Measurements from ENCODE around the gene ST6GALNAC4. TPM values are rescaled to one million over a fixed set of nuclear protein-coding genes. Genes with fewer than 3 reads are reported as not detected.

ST6GALNAC4 gene
- polyA plus RNA-seq, 1 of the 3 experiments (the other 2 are of a cell fraction) = 30.2 TPM

DNA sequence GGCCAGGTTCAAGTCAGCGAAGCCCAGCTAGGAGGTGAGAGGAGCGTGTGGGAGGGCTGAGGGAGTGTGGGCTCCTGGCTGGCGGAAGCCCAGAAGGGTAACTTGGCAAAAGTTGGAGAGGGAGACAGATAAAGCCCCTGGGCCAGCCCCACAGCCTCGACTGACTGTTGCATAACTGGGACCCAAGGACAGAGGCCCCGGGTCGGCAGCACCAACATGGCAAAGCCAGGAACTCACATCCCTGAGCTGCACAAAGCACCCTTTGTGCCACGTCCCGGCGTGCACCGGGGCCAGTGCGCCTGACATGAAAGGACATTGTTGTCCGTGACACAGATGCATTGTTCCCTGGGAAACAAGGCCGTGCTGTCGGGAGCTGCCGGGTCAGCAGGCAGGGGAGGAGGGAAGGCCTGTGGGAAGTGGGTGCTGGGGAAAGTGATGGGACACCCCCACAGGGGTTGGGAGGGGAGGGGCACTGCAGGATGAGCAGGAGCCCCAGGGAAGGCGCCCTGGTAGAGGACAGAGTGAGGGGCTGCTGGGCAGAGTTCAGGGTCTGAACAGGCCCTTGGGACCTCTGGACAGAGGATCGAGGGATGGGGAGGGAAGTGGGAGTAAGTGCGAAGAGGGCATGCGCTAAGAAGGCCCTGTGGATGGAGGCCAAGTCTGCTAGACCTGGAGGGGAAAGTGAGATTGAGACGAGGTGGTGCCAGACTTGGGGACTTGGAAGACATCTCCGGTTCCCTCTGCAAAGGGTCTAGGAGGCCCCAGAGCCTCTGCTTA lies 33.9 kb upstream of the ST6GALNAC4 start:
- WGBS (ENCODE audit: low lambda C conversion rate) = 95% methylated on average over 15 of the region's 21 CpGs
- no peaks in the 10 kb centered on the region for H3F3A ChIP-seq (replicated peaks; ENCODE audit: insufficient read depth)
- CTCF ChIA-PET = interaction anchor here (1.0 to 9.9 kb wide), 5 partner anchors 14 to 167 kb away, joined by 3 to 125 read pairs (median 4); no protein-coding TSS in a partner anchor
- no peak overlapping the region for H2AFZ ChIP-seq (ENCODE audit: low read depth)
- no peak for DNase-seq
- POLR2A ChIA-PET = no interaction called here
- no peak for TF ChIP-seq MXI1 (IDR thresholded peaks at IDR 0.05; ENCODE audit: low read depth, low read length)
- TF ChIP-seq ELF1 (IDR thresholded peaks at IDR 0.05) = no peak
- TF ChIP-seq GABPA (IDR thresholded peaks at IDR 0.05; ENCODE audit: low read depth) = no peak
- no peak for TF ChIP-seq GATA2 (CRISPR knock-in tag; IDR thresholded peaks at IDR 0.05)
- TF ChIP-seq YY1 (IDR thresholded peaks at IDR 0.05; ENCODE audit: low read depth) = no peak
- TF ChIP-seq TEAD4 (IDR thresholded peaks at IDR 0.05; ENCODE audit: borderline replicate concordance, insufficient read depth) = no peak
- no peak for TF ChIP-seq TAF1 (IDR thresholded peaks at IDR 0.05; ENCODE audit: borderline replicate concordance, low read depth, low read length)
- TF ChIP-seq RXRA (IDR thresholded peaks at IDR 0.05; ENCODE audit: borderline replicate concordance, low read depth) = no peak
- TF ChIP-seq, protein P1, sequence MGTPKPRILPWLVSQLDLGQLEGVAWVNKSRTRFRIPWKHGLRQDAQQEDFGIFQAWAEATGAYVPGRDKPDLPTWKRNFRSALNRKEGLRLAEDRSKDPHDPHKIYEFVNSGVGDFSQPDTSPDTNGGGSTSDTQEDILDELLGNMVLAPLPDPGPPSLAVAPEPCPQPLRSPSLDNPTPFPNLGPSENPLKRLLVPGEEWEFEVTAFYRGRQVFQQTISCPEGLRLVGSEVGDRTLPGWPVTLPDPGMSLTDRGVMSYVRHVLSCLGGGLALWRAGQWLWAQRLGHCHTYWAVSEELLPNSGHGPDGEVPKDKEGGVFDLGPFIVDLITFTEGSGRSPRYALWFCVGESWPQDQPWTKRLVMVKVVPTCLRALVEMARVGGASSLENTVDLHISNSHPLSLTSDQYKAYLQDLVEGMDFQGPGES (IDR thresholded peaks at IDR 0.05; ENCODE audit: low read depth, low read length) = no peak
- no peaks in the 10 kb centered on the region for H3K27me3 ChIP-seq (ENCODE audit: insufficient read depth)
- no peak overlapping the region for H3K9ac ChIP-seq
- H3K4me2 ChIP-seq = no peak overlapping the region
- H3K36me3 ChIP-seq (replicated peaks in 1 of 2; ENCODE audit: control insufficient read depth in 1 of 2, insufficient read depth in 2 of 2, low read length in 1 of 2) = peaks cover 0 to 7% of the 10 kb centered on the region in 2 experiments
- peak overlapping the region in 1 of 2 experiments; percentile 78; a peak in 2 of 4 replicates for H3K27ac ChIP-seq (ENCODE audit: low read depth in 2 of 2, low read length in 1 of 2)
- no peaks in the 10 kb centered on the region for H3K9me2 ChIP-seq
- no peak overlapping the region for H3K4me3 ChIP-seq (ENCODE audit: low read depth in 2 of 2, low read length in 1 of 2)
- peaks cover 35% of the 10 kb centered on the region; the same call in 1 of the 2 replicates for H3K79me2 ChIP-seq (ENCODE audit: insufficient read depth)
- peaks cover 37% of the 10 kb centered on the region for H4K20me1 ChIP-seq (ENCODE audit: insufficient read depth)
- H3K9me3 ChIP-seq = no peaks in the 10 kb centered on the region
- H3K4me1 ChIP-seq (ENCODE audit: control insufficient read depth in 1 of 2, insufficient read depth in 2 of 2, low read depth in 1 of 2, low read length in 1 of 2) = peaks cover 0 to 73% of the 10 kb centered on the region in 2 experiments; a peak in 2 of 4 replicates

DNA sequence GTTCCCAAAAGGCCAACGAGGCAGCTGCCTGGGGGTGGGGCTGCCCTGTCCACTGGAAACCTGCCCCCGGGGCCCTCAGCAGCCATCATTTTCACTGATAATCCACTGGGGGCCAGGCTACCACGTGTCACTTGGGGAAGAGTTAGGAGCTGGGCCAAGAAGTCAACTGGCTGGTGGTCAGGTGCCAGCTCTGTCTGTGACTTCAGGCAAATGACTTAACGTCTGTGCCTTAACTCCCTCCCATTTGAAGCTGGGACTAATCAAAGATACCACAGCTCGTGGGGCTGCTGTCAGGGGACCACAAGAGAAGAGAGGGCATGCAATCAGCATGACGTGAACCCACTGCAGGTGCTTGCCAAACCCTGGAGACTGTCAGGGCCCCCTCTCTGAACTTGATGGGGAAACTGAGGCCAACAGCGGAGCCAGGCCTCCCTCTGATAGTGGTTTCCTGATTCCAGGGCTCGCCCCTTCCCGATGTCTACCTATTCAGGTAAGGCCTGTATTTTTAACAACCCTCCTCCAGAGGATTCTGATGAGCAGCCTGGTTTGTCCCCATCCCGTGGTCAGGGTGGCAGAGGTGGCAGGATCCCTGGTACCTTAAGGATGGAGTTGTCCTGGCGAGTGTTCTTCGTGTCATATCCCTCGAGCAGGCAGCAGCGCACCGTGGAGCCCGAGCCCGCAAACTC lies 33.1 kb upstream of the ST6GALNAC4 start:
- H3K9me3 ChIP-seq = no peaks in the 10 kb centered on the region
- no peak overlapping the region for H3K4me2 ChIP-seq
- H3K79me2 ChIP-seq (ENCODE audit: insufficient read depth) = peaks cover 27% of the 10 kb centered on the region; the same call in 1 of the 2 replicates
- no peak for DNase-seq
- H3K4me1 ChIP-seq (ENCODE audit: control insufficient read depth in 1 of 2, insufficient read depth in 2 of 2, low read depth in 1 of 2, low read length in 1 of 2) = peaks cover 0 to 66% of the 10 kb centered on the region in 2 experiments; a peak in 1 of 4 replicates
- no peak overlapping the region for H3K9ac ChIP-seq
- CTCF ChIA-PET = interaction anchor here (1.0 to 9.9 kb wide), 6 partner anchors 11 to 168 kb away, joined by 3 to 125 read pairs (median 4); no protein-coding TSS in a partner anchor
- POLR2A ChIA-PET = no interaction called here
- H4K20me1 ChIP-seq (ENCODE audit: insufficient read depth) = peaks cover 30% of the 10 kb centered on the region
- H2AFZ ChIP-seq (ENCODE audit: low read depth) = no peak overlapping the region
- H3K27ac ChIP-seq (ENCODE audit: low read depth in 2 of 2, low read length in 1 of 2) = peak overlapping the region in 1 of 2 experiments; percentile 78; a peak in 2 of 4 replicates
- TF ChIP-seq TEAD4 (IDR thresholded peaks at IDR 0.05; ENCODE audit: borderline replicate concordance, insufficient read depth) = no peak
- H3K9me2 ChIP-seq = no peaks in the 10 kb centered on the region
- WGBS (ENCODE audit: low lambda C conversion rate) = 81% methylated on average over 15 of the region's 17 CpGs
- no peaks in the 10 kb centered on the region for H3F3A ChIP-seq (replicated peaks; ENCODE audit: insufficient read depth)
- H3K27me3 ChIP-seq (ENCODE audit: insufficient read depth) = no peaks in the 10 kb centered on the region
- peaks cover 0 to 11% of the 10 kb centered on the region in 2 experiments for H3K36me3 ChIP-seq (replicated peaks in 1 of 2; ENCODE audit: control insufficient read depth in 1 of 2, insufficient read depth in 2 of 2, low read length in 1 of 2)
- no peak overlapping the region for H3K4me3 ChIP-seq (ENCODE audit: low read depth in 2 of 2, low read length in 1 of 2)
